ENCODE measurements around the gene DMRTC2.
"Not testable (repeated sequence)": the region's sequence is repeated elsewhere in the genome, so short reads cannot be mapped to it uniquely, and the experiment has no call there.

DMRTC2 gene

DNA sequence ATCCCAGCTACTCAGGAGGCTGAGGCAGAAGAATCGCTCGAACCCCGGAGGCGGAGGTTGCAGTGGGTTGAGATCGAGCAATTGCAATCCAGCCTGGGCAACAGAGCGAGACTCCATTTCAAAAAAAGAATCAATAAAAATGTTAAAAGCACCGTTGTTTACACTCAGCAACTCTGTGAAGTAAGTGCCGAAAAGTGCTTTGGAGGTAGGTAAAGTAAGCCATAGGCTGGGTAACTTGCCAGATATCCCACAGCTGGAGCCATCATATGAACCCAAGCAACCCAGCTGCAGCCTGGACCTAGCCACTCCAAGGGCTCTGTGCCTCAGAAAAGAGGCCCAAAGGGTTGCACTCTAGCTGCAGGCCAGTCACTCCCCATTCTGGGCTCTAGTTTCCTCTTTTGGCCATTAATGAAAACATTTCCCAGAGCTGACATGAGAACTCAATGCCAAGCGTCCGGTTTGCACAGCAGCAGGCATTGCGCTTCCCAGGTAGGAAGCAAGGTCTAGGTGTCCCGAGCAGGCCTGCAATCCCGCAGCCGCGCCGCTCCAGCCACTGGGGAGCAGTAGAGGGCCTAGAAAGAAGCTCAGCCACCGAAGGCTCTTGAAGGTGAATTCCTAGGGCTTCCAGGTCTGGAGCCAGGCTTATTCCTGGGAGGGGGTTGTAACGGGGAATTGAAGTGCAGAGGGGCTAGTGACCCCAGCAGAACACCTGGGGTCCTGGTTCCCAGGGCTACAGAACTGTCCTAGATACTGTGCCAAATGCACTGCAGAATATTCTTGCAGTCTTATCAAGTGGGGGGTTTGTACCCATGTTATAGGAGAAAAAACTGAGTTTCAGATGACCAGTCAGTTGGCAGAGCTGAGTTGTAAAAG lies 28.2 kb downstream of the DMRTC2 start:
- Histone ChIP-seq H3K4me2 (ENCODE audit: low read length) (no peak overlapping the region), H3K27ac (no peak overlapping the region), H3K4me1 (peaks cover 5% of the 10 kb centered on the region)

DNA sequence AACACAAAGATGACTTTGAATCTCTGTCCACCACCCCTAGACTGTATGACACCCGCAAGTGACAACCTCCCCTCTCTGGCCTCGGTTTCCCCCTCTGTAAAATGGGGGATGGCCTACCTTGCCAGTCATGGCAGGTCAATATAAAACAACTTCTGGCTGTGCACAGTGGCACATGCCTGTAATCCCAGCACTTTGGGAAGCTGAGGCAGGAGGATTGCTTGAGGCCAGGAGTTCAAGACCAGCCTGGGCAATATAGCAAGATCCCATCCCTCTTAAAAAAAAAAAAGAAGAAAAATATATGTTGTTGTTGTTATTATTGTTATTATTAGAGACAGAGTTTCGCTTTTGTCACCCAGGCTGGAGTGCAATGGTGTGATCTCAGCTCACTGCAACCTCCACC lies 31.1 kb downstream of the DMRTC2 start:
- H3K27ac ChIP-seq; H3K9ac ChIP-seq; H3K9me3 ChIP-seq (ENCODE audit: control insufficient read depth, low read length); H2AFZ ChIP-seq; H3K4me3 ChIP-seq (ENCODE audit: low read depth, low read length); H3K79me2 ChIP-seq; H3K4me1 ChIP-seq; H3K27me3 ChIP-seq (ENCODE audit: control insufficient read depth, insufficient read depth, low read length); H3K4me2 ChIP-seq (ENCODE audit: low read length); H3K36me3 ChIP-seq (ENCODE audit: control insufficient read depth, insufficient read depth, low read length): not testable (repeated sequence)

More for the DNA sequence above, 28.2 kb downstream of the DMRTC2 start:
- no peak overlapping the region for H3K4me3 ChIP-seq (ENCODE audit: low read depth, low read length)
- no peaks in the 10 kb centered on the region for H3K36me3 ChIP-seq (ENCODE audit: control insufficient read depth, insufficient read depth, low read length)
- H3K9me3 ChIP-seq (ENCODE audit: control insufficient read depth, low read length): no peaks in the 10 kb centered on the region
- TF ChIP-seq, protein P1, sequence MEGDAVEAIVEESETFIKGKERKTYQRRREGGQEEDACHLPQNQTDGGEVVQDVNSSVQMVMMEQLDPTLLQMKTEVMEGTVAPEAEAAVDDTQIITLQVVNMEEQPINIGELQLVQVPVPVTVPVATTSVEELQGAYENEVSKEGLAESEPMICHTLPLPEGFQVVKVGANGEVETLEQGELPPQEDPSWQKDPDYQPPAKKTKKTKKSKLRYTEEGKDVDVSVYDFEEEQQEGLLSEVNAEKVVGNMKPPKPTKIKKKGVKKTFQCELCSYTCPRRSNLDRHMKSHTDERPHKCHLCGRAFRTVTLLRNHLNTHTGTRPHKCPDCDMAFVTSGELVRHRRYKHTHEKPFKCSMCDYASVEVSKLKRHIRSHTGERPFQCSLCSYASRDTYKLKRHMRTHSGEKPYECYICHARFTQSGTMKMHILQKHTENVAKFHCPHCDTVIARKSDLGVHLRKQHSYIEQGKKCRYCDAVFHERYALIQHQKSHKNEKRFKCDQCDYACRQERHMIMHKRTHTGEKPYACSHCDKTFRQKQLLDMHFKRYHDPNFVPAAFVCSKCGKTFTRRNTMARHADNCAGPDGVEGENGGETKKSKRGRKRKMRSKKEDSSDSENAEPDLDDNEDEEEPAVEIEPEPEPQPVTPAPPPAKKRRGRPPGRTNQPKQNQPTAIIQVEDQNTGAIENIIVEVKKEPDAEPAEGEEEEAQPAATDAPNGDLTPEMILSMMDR (IDR thresholded peaks at IDR 0.05): peak; percentile 86
- no peak overlapping the region for H2AFZ ChIP-seq
- H3K9ac ChIP-seq: no peak overlapping the region
- H3K79me2 ChIP-seq: no peaks in the 10 kb centered on the region
- no peaks in the 10 kb centered on the region for H3K27me3 ChIP-seq (ENCODE audit: control insufficient read depth, insufficient read depth, low read length)

- no peaks in the 10 kb centered on the region for H3K36me3 ChIP-seq (ENCODE audit: control insufficient read depth, insufficient read depth, low read length)
- no peak within 1 kb of the TSS for H3K4me2 ChIP-seq (ENCODE audit: low read length)
- no peaks in the 10 kb centered on the region for H3K79me2 ChIP-seq
- no peak within 1 kb of the TSS for H3K27ac ChIP-seq
- no peak within 1 kb of the TSS for H2AFZ ChIP-seq
- H3K4me3 ChIP-seq (ENCODE audit: low read depth, low read length): no peak within 1 kb of the TSS
- no peaks in the 10 kb centered on the region for H3K27me3 ChIP-seq (ENCODE audit: control insufficient read depth, insufficient read depth, low read length)
- no peaks in the 10 kb centered on the region for H3K9me3 ChIP-seq (ENCODE audit: control insufficient read depth, low read length)
- TF ChIP-seq, protein P1 (IDR thresholded peaks at IDR 0.05): no peak
- no peak within 1 kb of the TSS for H3K9ac ChIP-seq
- no peaks in the 10 kb centered on the region for H3K4me1 ChIP-seq
Measured at GRCh38 chr19:41876847-41877832, 32.3 kb downstream of the DMRTC2 start, which contains the start of gene CD79A. Gene CD79A, plus strand, starts transcription at chr19:41877279. Its CDS starts 26 bp downstream, at chr19:41877305.

GRCh38 chr19:41877916-41878905 lies 33.4 kb downstream of the DMRTC2 start:
- no peaks in the 10 kb centered on the region for H3K4me1 ChIP-seq
- H3K9me3 ChIP-seq (ENCODE audit: control insufficient read depth, low read length): no peaks in the 10 kb centered on the region
- H3K36me3 ChIP-seq (ENCODE audit: control insufficient read depth, insufficient read depth, low read length): no peaks in the 10 kb centered on the region
- TF ChIP-seq, protein P1 (IDR thresholded peaks at IDR 0.05): no peak
- H3K9ac ChIP-seq: no peak overlapping the region
- no peak overlapping the region for H3K4me2 ChIP-seq (ENCODE audit: low read length)
- no peak overlapping the region for H2AFZ ChIP-seq
- H3K27ac ChIP-seq: no peak overlapping the region
- H3K27me3 ChIP-seq (ENCODE audit: control insufficient read depth, insufficient read depth, low read length): no peaks in the 10 kb centered on the region
- no peaks in the 10 kb centered on the region for H3K79me2 ChIP-seq
- H3K4me3 ChIP-seq (ENCODE audit: low read depth, low read length): no peak overlapping the region

All from parathyroid adenoma (tissue), 2 donors.